NCI-H128 (cell line): ENCODE data around the gene CRYBB1.
"Not testable (repeated sequence)": the region's sequence is repeated elsewhere in the genome, so short reads cannot be mapped to it uniquely, and the experiment has no call there.

Experiments
- DNase-seq: peaks from one replicate; lab custom pipeline; 2025; ENCODE audit not compliant: unreplicated experiment; lab: John Stamatoyannopoulos, UW

The CRYBB1 gene

DNA sequence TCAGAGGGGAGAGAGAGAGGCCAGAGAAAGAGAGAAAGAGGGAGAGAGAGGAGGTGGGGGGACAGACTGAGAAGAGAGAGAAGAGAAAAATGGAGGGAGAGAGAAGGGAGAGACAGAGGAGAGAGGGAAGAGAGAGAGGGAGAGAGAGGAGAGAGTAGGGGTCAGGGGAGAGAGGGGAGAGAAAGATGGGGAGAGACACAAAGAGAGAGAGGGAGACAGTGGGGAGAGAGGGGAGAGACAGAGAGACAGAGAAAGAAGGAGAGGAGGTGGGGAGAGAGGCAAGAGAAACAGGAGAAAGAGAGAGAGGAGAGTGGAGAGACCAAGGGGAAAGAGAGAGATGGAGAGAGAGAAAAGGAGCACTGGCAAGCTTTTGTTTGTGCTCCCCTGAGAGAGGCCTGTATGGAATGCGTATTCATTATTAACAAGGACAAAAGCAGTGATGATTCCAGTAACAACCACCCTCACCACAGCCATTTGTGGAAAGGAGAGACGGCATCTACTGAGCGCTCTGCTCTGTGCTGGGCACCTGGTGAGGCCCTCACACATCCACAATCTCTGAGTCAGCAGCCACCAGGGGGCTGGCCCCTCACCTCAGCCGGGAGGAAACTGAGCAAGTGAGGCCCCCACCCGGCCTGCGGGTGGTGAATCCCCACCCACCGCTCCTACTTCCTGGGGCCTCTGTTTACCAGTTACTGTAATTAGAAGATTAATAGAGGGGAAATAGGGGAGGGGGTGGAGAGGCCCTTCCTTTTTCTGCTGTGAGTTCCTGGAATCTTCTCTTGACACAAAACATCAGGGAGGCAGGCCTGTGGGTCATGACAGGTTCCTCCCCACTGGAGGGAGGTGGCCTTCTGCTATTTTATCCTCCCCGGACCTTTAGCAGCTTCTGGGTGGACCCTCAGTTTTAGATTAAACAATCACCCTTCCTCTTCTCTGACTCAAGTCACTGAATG, 24.9 kb upstream of the CRYBB1 start:
- DNase-seq, result no peak

DNA sequence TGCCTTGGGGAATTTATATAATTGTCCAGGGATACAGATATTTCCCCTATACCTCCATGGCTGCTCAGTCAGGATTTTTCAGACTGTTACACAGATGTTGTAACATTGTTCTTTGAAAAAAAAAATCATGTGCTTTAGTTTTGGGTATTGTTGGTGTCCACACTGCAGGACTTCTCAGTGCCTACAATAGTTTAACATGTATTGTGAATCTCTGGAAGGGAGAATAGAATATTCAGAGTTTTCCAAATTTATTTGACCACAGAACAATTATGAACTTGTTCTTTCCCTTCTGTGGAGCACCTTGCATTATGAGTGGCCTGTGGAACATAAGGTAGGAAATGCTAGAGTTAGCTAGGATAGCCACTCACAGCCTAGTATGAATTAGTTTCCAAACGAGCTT, 18.5 kb upstream of the CRYBB1 start:
- DNase-seq, result no peak

DNA sequence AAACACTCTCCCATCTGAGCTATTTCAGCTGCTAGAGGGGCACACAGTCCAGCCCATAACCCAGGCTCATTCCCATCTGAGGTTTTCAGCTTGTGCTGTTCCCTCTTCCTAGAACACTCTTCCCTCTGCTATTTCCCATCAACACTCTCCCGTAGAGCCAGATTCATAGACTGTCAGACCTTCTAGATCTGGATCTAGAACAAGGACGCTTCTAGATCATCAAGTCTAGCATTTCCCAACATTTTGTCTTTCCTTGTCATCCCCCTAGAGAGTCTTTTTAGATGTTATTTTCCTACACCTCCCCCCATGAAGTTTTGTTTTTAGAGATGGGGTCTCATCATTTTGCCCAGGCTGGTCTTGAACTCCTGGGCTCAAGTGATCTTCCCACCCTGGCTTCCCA, 17.3 kb upstream of the CRYBB1 start:
- no peak for DNase-seq

DNA sequence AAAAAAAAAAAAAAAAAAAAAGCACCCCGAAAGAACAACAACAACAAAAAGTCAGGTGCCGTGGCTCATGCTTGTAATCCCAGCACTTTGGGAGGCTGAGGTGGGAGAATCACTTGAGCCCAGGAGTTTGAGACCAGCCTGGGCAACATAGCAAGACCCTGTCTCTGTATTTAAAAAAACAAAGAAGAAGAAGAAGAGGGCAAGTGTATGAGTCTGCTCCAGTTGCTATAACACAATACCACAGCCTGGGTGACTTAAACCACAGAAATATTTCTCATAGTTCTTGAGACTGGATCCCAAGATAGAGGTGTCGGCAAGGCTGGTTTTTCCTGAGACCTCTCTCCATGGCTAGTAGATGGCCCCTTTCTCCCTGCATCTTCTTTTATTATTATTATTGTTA, 16.4 kb upstream of the CRYBB1 start:
- DNase-seq, result no peak

DNA sequence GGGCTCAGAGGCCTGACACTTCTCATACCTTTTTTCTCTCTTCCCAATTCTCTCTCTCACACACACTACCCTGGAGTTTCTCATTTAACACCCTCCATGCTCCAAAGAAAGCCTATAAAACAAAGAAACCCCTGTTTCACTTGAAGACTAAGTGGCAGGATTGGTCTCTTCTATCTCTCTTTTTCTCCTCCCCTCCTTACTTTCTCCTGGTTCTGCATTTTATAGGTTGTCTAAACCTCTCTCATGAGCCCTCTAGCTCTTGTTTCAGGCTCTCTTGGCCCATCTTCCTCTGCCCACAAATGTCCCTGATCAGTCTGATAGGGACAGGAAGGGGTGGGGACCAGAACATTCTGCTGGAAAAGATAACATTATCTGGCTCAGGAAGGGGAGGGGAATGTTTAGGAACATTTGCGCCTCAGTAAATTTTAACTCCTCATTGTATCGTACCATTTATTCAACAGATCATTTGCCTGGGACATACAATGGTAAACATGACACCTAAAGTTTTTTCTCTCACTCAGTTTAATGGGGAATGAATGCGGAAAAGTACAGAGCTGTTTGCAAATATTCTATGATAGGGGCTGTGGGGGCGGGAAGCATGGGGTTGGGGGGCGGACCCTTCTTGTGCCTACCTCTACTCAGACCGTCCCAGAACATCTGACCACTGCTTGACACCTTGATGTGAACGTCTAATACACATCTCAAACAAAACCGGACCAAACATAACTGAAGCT, 14.8 kb upstream of the CRYBB1 start:
- no peak for DNase-seq

DNA sequence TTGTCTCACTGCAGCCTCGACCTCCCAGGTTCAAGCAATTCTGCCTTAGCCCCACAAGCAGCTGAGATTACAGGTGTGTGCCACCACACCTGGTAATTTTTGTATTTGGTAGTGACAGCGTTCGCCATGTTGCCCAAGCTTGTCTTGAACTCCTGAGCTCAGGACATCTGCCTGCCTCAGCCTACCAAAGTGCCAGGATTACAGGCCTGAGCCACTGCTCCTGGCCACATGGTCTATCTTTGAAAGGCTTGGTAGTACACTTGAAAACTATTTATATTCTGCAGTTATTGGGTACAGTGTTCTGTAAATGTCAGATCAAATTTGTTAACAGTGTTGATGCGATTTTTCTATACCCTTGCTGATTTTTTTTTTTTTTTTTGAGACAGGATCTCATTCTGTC, 13.5 kb upstream of the CRYBB1 start:
- no peak for DNase-seq

DNA sequence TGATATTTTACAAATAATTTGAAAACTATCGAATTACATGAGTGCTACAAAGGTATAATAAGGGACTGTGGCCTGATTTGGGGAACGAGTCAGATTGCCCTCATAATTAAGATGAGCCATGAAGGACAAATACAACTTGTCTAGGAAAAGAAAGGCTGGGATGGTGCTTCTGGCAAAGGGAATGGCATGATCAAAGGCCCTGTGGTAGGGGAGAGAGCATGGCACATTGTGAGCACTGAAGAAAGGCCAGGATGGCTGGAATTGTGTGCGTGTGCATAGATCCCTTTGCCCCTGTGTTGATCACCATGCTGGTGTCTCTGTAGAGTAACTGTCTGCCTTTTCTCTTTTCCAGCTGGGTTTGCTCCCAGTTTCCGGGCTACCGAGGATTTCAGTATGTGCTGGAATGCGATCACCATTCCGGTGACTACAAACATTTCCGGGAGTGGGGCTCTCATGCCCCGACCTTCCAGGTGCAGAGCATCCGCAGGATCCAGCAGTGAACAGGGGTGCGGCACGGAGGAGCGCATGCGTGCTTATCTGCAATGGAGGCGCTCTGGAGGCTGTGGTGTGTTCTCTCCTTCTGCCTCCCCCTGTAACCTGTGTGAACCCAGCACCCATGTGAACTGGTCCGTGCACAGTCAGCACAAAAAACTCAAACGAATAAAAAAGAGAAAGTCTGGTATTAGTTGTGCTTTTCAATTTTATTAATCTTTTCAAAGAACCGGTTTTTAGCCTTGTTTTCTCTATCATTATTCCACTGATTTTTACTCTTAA, 12.3 kb upstream of the CRYBB1 start:
- no peak for DNase-seq

DNA sequence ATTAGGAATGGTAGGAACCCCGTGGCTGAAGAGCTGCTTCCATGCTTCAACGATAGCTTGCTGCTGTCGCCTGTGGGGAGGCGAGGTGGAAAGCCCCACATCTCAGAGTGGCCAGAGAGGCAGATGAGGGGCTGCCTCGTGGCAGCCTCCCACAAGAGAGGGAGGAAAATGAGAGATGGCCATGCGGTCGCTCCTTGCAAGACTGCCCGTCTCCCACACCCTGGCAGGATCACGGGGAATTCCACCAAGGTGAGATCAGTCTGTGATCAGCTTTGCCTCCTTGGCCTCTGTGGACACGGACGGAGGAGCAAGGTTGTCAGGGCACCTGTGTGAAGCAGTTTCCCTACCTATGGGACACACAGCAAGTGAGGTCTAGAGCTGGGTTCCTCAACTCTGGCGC, 7.0 kb upstream of the CRYBB1 start:
- no peak for DNase-seq

DNA sequence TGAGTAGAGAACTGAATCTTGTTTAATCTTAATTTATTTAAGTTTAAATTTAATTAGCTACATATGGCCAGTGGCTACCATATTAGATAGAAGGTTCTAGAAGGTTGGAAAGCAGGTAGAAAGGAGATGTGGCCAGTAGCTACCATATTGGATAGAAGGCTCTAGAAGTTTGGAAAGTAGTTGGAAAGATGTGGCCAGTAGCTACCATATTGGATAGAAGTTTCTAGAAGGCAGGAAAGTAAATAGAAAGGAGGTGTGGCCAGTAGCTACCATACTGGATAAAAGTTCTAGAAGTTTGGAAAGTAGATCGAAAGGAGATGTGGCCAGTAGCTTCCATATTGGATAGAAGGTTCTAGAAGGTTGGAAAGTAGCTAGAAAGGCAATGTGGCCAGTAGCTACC, 6.2 kb upstream of the CRYBB1 start:
- no peak for DNase-seq

DNA sequence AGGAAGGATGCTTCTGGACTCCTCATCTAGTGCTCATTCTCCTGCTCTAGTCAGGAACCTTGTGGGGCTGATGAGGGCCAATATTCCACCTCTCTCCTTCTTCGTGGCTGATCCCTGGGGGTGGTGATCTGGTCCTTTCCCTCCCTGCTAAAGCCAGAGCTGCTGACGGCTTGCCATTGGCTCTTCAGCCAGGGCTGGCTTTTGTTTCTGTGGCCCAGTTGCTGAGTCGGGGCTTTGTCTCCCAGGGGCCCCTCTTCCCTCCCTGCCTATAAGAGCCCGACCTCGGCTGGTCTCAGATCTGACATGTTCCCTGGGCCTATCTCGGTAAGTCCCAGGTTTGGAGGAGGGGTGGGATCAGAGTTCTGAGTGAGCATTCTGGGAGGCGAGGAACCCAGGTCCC, 3.8 kb upstream of the CRYBB1 start, which contains the start of gene CRYBA4:
Gene CRYBA4, plus strand, starts transcription at position 301 of the 400 bp plus-strand sequence. CDS start 634 bp downstream, outside the sequence.
- DNase-seq, result no peak

DNA sequence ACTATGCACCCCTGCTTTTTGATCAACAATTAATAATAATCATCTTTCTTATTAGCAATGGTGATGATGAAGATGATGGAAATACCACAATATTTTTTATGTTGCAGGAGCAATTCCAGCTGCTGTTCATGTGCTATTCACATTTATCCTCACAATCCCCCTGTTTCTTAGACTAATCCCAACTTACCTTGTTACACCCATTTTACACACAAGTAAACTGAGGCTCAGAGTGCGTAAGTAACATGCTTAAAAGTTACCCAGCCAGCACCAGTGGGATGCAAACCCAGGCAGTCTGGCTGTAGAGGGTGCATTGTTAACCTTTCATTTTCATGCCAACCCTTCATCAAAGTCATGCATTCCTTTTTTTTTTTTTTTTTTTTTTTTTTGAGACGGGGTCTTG, 2.4 kb upstream of the CRYBB1 start:
- no peak for DNase-seq

DNA sequence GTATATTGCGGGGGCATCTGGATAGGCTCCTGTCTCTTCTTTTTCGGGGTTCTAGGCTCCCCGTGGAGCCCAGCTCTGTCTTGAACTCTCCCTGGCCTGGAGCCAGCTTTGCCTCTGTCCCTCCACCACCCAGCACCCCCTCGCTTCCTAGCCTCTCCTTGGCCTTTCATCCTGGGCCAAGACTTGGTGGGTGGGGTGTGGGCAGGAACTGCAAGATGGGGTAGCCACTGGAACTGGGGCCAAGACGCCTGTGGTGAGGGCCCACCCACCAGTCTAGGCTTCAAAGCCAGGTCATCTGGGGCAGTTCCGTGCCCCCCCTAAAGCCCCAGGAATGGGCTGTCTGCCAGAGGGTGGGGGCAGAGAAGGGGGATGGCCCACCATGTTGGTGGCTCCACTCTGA, 1.7 kb upstream of the CRYBB1 start:
- DNase-seq, result no peak

DNA sequence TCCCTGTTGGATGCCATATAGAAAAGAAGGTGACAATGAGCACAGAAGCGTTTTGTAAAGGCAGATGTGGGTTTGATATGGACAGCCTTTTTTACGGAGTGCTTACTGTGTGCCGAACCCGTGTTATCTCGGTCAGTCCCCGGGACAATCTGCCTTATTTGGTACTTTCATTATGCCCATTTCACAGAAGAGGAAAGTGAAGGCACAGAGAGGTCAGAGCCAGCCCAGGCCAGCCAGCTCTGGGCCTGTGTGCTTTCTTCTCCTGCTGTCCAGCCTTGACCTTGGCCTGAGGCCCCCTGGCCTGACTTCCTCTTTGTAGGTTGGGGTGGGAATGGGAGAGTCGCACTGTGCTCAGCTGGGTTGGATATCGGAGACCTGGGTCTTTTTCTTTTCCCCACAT, 628 bp upstream of the CRYBB1 start:
- no peak for DNase-seq

DNA sequence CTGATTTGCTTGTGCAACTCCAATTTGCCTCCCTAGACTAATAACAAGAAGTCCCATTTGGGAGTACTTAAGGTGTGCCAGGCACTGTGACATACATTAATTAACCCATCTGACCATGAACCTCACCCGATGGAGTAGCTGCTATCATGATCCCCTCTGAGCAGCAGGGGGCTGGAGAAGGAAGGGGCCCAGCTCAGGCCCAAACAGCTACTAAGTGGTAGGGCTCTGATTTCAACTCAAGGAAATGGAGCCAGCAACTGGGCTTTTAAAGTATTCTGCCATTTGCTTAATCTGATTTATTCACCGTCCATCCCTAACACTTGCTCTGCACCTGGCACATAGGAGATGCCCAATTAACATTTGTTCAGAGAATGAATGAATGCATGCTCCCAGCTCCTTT, 1.2 kb downstream of the CRYBB1 start:
- DNase-seq, result no peak

DNA sequence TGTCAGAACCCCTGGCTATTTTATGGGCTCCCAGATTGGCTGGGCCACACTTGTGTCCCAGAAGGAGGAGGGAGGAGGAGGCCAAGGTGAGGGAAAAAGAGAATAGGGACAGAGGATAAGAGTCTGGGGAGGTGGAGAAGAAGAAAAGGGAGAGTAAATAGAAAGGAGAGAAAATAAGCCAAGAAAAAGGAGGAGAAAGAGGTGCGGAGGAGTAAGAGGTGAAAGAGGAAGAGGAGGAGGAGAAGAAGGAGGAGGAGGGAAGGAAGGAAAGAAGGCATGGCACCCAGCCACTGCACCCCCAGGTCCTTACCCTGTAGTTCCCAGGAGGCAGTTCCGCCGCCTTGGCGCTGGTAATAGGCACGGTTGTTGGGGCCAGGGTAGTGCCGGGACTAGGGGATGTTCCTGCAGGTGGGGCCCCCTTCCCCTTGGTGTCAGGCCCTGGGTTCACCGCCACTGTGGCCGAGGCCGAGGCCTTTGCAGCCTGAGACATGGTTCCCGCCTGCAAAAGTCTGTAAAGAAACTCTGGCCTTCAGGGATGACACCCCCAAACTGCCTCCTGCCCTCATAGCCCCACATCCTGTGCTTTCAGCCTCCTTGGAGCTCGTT, 1.9 kb downstream of the CRYBB1 start:
- no peak for DNase-seq

DNA sequence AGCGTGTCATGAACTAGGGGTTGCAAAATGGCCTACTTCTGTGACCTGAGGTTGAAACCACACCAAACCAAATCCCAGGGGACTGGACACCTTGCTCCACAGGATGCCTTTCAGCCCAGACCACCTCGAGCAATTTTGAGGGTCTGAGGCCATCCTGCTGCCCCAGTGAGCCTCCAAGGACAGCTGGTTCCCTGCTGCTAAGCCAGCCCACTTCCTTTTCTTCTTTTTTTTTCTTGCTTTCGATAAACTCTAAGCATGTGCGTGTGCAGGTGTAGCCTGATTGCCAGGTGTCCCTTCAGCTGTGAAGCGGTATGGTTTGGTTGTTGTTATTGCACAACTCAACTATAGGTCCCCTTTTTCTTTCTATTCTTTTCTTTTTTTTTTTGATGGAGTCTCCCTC, 2.7 kb downstream of the CRYBB1 start:
- no peak for DNase-seq

DNA sequence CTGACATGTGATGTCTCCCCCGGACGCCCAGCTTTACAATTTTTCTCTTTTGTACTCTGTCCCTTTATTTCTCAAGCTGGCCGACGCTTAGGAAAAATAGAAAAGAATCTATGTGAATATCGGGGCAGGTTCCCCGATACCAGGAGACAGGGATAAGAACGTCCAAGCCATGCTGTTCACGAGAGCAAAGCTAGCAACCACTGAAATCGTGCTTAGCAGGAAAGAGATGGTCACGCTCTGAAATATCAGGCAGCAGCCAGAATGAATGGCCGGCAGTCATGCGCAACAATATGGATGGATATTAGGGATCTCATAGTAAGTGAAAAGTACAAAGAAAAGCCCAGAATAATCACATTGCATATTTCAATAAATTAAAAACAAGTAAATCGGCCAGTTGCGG, 3.5 kb downstream of the CRYBB1 start:
- no peak for DNase-seq

DNA sequence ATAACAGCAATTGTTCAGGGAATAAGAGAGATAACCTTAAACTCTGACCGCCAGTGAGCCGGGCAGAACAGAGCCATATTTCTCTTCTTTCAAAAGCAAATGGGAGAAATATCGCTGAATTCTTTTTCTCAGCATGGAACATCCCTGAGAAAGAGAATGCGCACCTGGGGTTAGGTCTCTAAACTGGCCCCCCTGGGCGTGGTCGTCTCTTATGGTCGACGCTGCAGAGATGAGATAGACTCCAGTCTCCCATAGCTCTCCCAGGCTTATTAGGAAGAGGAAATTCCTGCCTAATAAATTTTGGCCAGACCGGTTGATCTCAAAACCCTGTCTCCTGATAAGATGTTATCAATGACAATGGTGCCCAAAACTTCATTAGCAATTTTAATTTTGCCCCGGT, 4.1 kb downstream of the CRYBB1 start:
- DNase-seq, result not testable (repeated sequence)

DNA sequence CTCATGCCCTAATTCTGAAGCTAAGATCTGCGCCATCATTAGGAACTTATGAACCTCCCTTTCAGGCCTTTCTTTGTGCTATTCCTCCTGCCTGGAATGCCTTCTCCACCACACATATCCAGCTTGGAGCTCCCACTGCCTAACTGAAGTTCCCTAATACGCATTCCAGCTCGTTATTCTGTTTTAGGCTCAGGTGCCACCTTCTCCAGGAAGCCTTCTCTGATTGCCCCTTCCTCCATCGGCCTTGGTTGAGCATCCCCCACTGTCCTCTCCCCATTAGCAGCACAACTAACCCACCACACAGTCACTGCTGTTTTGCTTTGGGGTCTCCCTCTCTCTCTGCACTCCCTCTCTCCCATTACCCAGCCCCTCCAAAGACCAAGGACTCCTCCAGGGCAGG, 5.2 kb downstream of the CRYBB1 start:
- DNase-seq, result no peak

DNA sequence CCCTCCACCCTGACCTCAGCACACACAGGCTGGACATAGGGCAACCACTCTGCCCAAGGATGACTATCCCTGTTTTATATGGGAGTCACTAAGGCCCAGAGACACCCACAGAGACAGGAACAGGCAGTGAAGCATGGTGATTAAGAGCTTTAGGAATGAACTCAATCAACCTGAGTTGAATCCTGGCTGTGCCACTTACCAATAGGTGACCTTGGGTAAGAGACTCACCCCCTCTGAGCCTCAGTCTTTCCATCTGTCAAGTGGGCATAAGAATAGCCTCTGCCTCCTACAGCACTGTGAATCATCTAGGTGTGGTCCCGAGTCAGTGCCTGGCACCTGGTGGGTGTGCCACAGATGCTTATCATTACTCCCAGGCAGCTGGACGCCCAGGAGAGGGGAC, 6.8 kb downstream of the CRYBB1 start:
- DNase-seq, result no peak
